ENCODE data around the gene LRRFIP1.

LRRFIP1 gene

GRCh38 chr2:237738255-237738654, 110.9 kb downstream of the LRRFIP1 start:
- DNase-seq (ENCODE audit: extremely low read depth, insufficient read length) = no peak
- Histone ChIP-seq H3K27me3 (replicated peaks; ENCODE audit: control insufficient read depth, insufficient read depth, low read length) (no peaks in the 10 kb centered on the region), H3K4me3 (replicated peaks; ENCODE audit: low read depth, low read length) (no peak overlapping the region), H3K36me3 (ENCODE audit: control insufficient read depth, insufficient read depth, low read length) (peaks cover 3% of the 10 kb centered on the region)
- TF ChIP-seq CTCF (IDR thresholded peaks at IDR 0.05; ENCODE audit: insufficient read depth, low read length, poor library complexity, severe bottlenecking) = no peak

- H3K27me3 ChIP-seq (replicated peaks; ENCODE audit: control insufficient read depth, insufficient read depth, low read length) = no peaks in the 10 kb centered on the region
- DNase-seq (ENCODE audit: extremely low read depth, insufficient read length) = no peak
- no peak overlapping the region for H3K4me3 ChIP-seq (replicated peaks; ENCODE audit: low read depth, low read length)
- no peak for TF ChIP-seq CTCF (IDR thresholded peaks at IDR 0.05; ENCODE audit: insufficient read depth, low read length, poor library complexity, severe bottlenecking)
- H3K36me3 ChIP-seq (ENCODE audit: control insufficient read depth, insufficient read depth, low read length) = peaks cover 3% of the 10 kb centered on the region
Observed at GRCh38 chr2:237739101-237739500, 111.7 kb downstream of the LRRFIP1 start.

- H3K36me3 ChIP-seq (ENCODE audit: control insufficient read depth, insufficient read depth, low read length) = peaks cover 6% of the 10 kb centered on the region
- no peak for DNase-seq (ENCODE audit: extremely low read depth, insufficient read length)
- TF ChIP-seq CTCF (IDR thresholded peaks at IDR 0.05; ENCODE audit: insufficient read depth, low read length, poor library complexity, severe bottlenecking) = no peak
- no peaks in the 10 kb centered on the region for H3K27me3 ChIP-seq (replicated peaks; ENCODE audit: control insufficient read depth, insufficient read depth, low read length)
- no peak overlapping the region for H3K4me3 ChIP-seq (replicated peaks; ENCODE audit: low read depth, low read length)
Observed at GRCh38 chr2:237742191-237742590, 114.8 kb downstream of the LRRFIP1 start.

GRCh38 chr2:237742614-237743013, 115.2 kb downstream of the LRRFIP1 start:
- no peak for DNase-seq (ENCODE audit: extremely low read depth, insufficient read length)
- peaks cover 6% of the 10 kb centered on the region for H3K36me3 ChIP-seq (ENCODE audit: control insufficient read depth, insufficient read depth, low read length)
- no peak for TF ChIP-seq CTCF (IDR thresholded peaks at IDR 0.05; ENCODE audit: insufficient read depth, low read length, poor library complexity, severe bottlenecking)
- H3K4me3 ChIP-seq (replicated peaks; ENCODE audit: low read depth, low read length) = no peak overlapping the region
- no peaks in the 10 kb centered on the region for H3K27me3 ChIP-seq (replicated peaks; ENCODE audit: control insufficient read depth, insufficient read depth, low read length)

GRCh38 chr2:237743024-237743423, 115.6 kb downstream of the LRRFIP1 start:
- peaks cover 6% of the 10 kb centered on the region for H3K36me3 ChIP-seq (ENCODE audit: control insufficient read depth, insufficient read depth, low read length)
- TF ChIP-seq CTCF (IDR thresholded peaks at IDR 0.05; ENCODE audit: insufficient read depth, low read length, poor library complexity, severe bottlenecking) = no peak

GRCh38 chr2:237743561-237744269, 116.3 kb downstream of the LRRFIP1 start:
- Histone ChIP-seq H3K27me3 (replicated peaks; ENCODE audit: control insufficient read depth, insufficient read depth, low read length) (no peaks in the 10 kb centered on the region), H3K4me3 (replicated peaks; ENCODE audit: low read depth, low read length) (no peak overlapping the region), H3K36me3 (ENCODE audit: control insufficient read depth, insufficient read depth, low read length) (peaks cover 6% of the 10 kb centered on the region)
- no peak for DNase-seq (ENCODE audit: extremely low read depth, insufficient read length)
- no peak for TF ChIP-seq CTCF (IDR thresholded peaks at IDR 0.05; ENCODE audit: insufficient read depth, low read length, poor library complexity, severe bottlenecking)

More at GRCh38 chr2:237743024-237743423, 115.6 kb downstream of the LRRFIP1 start:
- DNase-seq (ENCODE audit: extremely low read depth, insufficient read length) = no peak
- Histone ChIP-seq H3K4me3 (replicated peaks; ENCODE audit: low read depth, low read length) (no peak overlapping the region), H3K27me3 (replicated peaks; ENCODE audit: control insufficient read depth, insufficient read depth, low read length) (no peaks in the 10 kb centered on the region)
